Cardiac muscle cell (in vitro differentiated cells and primary cell): ENCODE measurements around the gene UQCRFS1. TPM values are rescaled to one million over a fixed set of nuclear protein-coding genes. Genes with fewer than 3 reads are reported as not detected.
"Not testable (repeated sequence)": the region's sequence is repeated elsewhere in the genome, so short reads cannot be mapped to it uniquely, and the experiment has no call there.

Experiments
- DNase-seq, 2 donors: peaks; one replicate each; pipeline versions ENCODE4 v3.0.0 to v3.0.0-alpha.2; 2010 to 2017; ENCODE audit warnings: low read depth in 1 of 2, low spot score in 1 of 2
- H3K27ac ChIP-seq: fragments of 200-600 bp; sonication (generic); 2 replicates; pipeline ENCODE4 v1.5.1; 2016
- H3K27me3 ChIP-seq: fragments of 200-600 bp; sonication (generic); 2 replicates; pipeline ENCODE4 v1.6.0; 2016; ENCODE audit warnings: control low read depth
- H3K36me3 ChIP-seq: fragments of 200-600 bp; sonication (generic); 2 replicates; pipeline ENCODE4 v1.5.1; 2016; ENCODE audit warnings: control low read depth
- H3K4me1 ChIP-seq: fragments of 200-600 bp; sonication (generic); 2 replicates; pipeline ENCODE4 v1.8.1; 2017; ENCODE audit warnings: low read depth, mild to moderate bottlenecking, mixed run types
- H3K4me3 ChIP-seq: fragments of 200-600 bp; sonication (generic); 2 replicates; pipeline ENCODE4 v1.5.1; 2016; ENCODE audit warnings: mild to moderate bottlenecking
- H3K9me3 ChIP-seq: fragments of 200-600 bp; sonication (generic); 2 replicates; pipeline ENCODE4 v1.5.1; 2017; ENCODE audit warnings: low read depth, mild to moderate bottlenecking, control low read depth
- polyA plus RNA-seq: library from polyadenylated mRNA; unstranded; fragments of >200 nt; fragmentation: Nextera tagmentation; extraction: Ambion mirVana; gene quantifications from 2 replicates; pipeline ENCODE4 v1.2.1, GENCODE V29; 2016
- total RNA-seq: library from RNA; depleted of rRNA; stranded (reverse); fragments of >200 nt; gene quantifications from 2 replicates; pipeline ENCODE4 v1.2.3, GENCODE V29; 2016
- TF ChIP-seq, protein P1 (sequence below): IDR thresholded peaks from 2 replicates; pipeline ENCODE4 v1.5.1; 2012; ENCODE audit warnings: low read depth, mild to moderate bottlenecking, low read length

The UQCRFS1 gene
- total and polyA plus RNA-seq, 2 experiments from 2014 or later, result 59.8 to 140 TPM

- Histone ChIP-seq H3K36me3 (no peaks in the 10 kb centered on the region), H3K4me3 (no peak overlapping the region), H3K27me3 (no peaks in the 10 kb centered on the region), H3K4me1 (peaks cover 5% of the 10 kb centered on the region), H3K27ac (no peak overlapping the region), H3K9me3 (no peaks in the 10 kb centered on the region)
- TF ChIP-seq, protein P1, sequence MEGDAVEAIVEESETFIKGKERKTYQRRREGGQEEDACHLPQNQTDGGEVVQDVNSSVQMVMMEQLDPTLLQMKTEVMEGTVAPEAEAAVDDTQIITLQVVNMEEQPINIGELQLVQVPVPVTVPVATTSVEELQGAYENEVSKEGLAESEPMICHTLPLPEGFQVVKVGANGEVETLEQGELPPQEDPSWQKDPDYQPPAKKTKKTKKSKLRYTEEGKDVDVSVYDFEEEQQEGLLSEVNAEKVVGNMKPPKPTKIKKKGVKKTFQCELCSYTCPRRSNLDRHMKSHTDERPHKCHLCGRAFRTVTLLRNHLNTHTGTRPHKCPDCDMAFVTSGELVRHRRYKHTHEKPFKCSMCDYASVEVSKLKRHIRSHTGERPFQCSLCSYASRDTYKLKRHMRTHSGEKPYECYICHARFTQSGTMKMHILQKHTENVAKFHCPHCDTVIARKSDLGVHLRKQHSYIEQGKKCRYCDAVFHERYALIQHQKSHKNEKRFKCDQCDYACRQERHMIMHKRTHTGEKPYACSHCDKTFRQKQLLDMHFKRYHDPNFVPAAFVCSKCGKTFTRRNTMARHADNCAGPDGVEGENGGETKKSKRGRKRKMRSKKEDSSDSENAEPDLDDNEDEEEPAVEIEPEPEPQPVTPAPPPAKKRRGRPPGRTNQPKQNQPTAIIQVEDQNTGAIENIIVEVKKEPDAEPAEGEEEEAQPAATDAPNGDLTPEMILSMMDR, result no peak
- no peak for DNase-seq
Measured at GRCh38 chr19:29214411-29214810, 1.5 kb upstream of the UQCRFS1 start.

GRCh38 chr19:29212356-29212647 is 649 bp downstream of the UQCRFS1 start:
- Histone ChIP-seq H3K9me3 (no peaks in the 10 kb centered on the region), H3K27me3 (no peaks in the 10 kb centered on the region), H3K4me3 (peak overlapping the region; percentile 72), H3K4me1 (peaks cover 5% of the 10 kb centered on the region), H3K27ac (peak overlapping the region; percentile 95), H3K36me3 (no peaks in the 10 kb centered on the region)
- TF ChIP-seq, protein P1, result no peak
- DNase-seq, result no peak

DNA sequence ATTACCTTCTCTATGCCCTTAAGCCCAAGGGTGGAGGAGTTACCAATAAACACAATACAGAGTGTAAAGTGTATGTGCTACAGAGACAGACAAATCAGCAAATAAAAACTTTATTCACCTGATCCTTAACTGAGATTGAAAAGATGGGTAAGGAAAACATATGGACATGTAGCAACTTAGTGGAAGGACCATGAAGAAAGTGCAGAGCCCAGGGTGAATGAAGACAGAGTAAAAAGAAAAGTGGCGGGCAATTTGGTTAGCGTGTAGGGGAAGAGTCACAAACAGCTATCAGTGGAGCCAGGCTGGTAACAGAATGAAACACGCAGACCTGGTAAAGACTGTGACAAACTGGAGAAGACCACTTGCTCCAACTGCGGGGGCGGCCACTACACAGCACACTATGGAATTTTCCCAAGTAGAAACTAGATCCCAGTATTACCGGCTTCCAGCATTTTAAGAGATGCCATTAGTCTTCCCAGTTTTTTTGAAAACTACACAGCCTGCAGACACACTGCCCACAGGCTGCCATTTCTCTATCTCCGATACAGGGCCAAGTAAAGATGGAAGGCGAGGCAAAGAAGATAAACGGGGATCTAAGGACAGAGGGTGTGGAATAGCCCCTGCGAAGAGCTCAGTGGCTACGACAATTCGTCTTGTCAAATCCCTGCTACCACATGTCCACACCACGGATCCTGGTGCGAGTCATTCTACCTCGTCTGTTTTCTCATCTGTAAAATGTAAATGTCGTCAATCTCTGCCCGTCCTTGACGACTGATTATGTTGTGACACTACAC is 1.2 kb downstream of the UQCRFS1 start:
- peak; percentile 16 to 17 for DNase-seq
- Histone ChIP-seq H3K36me3 (peaks cover 4% of the 10 kb centered on the region), H3K27me3 (no peaks in the 10 kb centered on the region), H3K4me1 (peaks cover 5% of the 10 kb centered on the region), H3K4me3 (peak overlapping the region; percentile 72), H3K9me3 (no peaks in the 10 kb centered on the region), H3K27ac (peak overlapping the region; percentile 95)
- TF ChIP-seq, protein P1, result no peak

DNA sequence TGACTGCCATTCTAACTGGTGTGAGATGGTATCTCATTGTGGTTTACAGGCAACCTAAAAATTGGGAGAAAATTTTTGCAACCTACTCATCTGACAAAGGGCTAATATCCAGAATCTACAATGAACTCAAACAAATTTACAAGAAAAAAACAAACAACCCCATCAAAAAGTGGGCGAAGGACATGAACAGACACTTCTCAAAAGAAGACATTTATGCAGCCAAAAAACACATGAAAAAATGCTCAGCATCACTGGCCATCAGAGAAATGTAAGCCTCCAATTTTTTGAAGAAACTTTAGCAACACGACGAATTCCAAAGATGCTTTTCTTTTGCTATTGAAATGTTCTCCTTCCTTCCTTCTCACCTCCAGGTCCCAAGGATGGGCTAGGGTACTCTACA is 1.9 kb downstream of the UQCRFS1 start:
- not testable (repeated sequence) for H3K9me3 ChIP-seq, H3K4me1 ChIP-seq, H3K27me3 ChIP-seq, DNase-seq, H3K36me3 ChIP-seq
- peak overlapping the region; percentile 72 for H3K4me3 ChIP-seq
- peak overlapping the region; percentile 95 for H3K27ac ChIP-seq

DNA sequence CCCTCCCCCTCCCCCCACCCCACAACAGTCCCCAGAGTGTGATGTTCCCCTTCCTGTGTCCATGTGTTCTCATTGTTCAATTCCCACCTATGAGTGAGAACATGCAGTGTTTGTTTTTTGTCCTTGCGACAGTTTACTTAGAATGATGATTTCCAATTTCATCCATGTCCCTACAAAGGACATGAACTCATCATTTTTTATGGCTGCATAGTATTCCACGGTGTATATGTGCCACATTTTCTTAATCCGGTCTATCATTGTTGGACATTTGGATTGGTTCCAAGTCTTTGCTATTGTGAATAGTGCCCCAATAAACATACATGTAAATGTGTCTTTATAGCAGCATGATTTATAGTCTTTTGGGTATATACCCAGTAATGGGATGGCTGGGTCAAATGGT is 2.4 kb downstream of the UQCRFS1 start:
- not testable (repeated sequence) for DNase-seq, H3K27ac ChIP-seq

GRCh38 chr19:29207403-29208187 is 5.4 kb downstream of the UQCRFS1 start:
- not testable (repeated sequence) for DNase-seq, H3K27ac ChIP-seq, H3K4me3 ChIP-seq, H3K36me3 ChIP-seq, H3K9me3 ChIP-seq, H3K4me1 ChIP-seq, H3K27me3 ChIP-seq

More for the DNA sequence above, 2.4 kb downstream of the UQCRFS1 start:
- not testable (repeated sequence) for H3K27me3 ChIP-seq, H3K9me3 ChIP-seq, H3K36me3 ChIP-seq, H3K4me3 ChIP-seq, H3K4me1 ChIP-seq

GRCh38 chr19:29206453-29206852 is 6.5 kb downstream of the UQCRFS1 start:
- H3K36me3 ChIP-seq, result peaks cover 5% of the 10 kb centered on the region
- peaks cover 3% of the 10 kb centered on the region for H3K4me1 ChIP-seq
- H3K27me3 ChIP-seq, result no peaks in the 10 kb centered on the region
- H3K27ac ChIP-seq, result no peak overlapping the region
- no peaks in the 10 kb centered on the region for H3K9me3 ChIP-seq
- no peak overlapping the region for H3K4me3 ChIP-seq
- DNase-seq, result no peak
- TF ChIP-seq, protein P1, result no peak
